ENCODE data around the gene SPRYD4. TPM values are rescaled to one million over a fixed set of nuclear protein-coding genes. Genes with fewer than 3 reads are reported as not detected.
"Not testable (repeated sequence)": the region's sequence is repeated elsewhere in the genome, so short reads cannot be mapped to it uniquely, and the experiment has no call there.

Gene SPRYD4
- total and polyA plus RNA-seq, 2 experiments from 2014 or later, result 1.6 to 1.8 TPM

GRCh38 chr12:56487448-56488040, 19.2 kb downstream of the SPRYD4 start:
- WGBS, 2 experiments (ENCODE audit: low coverage in 1 of 2, low lambda C conversion rate in 2 of 2, missing lambda C conversion rate in 2 of 2), result 4 to 7% methylated on average over 39 to 41 of the region's 44 CpGs

GRCh38 chr12:56488041-56488955, 19.9 kb downstream of the SPRYD4 start, which contains the start of gene GLS2:
Gene GLS2, minus strand, starts transcription at chr12:56488161. Its CDS starts 43 bp downstream, at chr12:56488118.
- DNase-seq, result peak; percentile 85
- Histone ChIP-seq H3K9ac (0 out of 2 replicates have a peak within 1 kb of the TSS, but pooled peaks have one; percentile 9), H3K27me3 (replicated peaks; ENCODE audit: insufficient read depth) (peaks cover 21% of the 10 kb centered on the region), H3F3A (ENCODE audit: insufficient read depth) (no peaks in the 10 kb centered on the region; the same call in 1 of the 2 replicates), H3K9me2 (ENCODE audit: insufficient read depth) (no peaks in the 10 kb centered on the region), H3K79me2 (ENCODE audit: insufficient read depth) (no peaks in the 10 kb centered on the region), H3K4me3 (peak within 1 kb of the TSS; percentile 69), H3K9me3 (ENCODE audit: low read depth) (no peaks in the 10 kb centered on the region), H3K4me2 (ENCODE audit: unreplicated experiment) (peak within 1 kb of the TSS; percentile 81), H3K36me3 (ENCODE audit: low read depth) (no peaks in the 10 kb centered on the region), H3K4me1 (ENCODE audit: insufficient read depth) (no peaks in the 10 kb centered on the region), H2AFZ (peak within 1 kb of the TSS; percentile 79), H4K20me1 (ENCODE audit: insufficient read depth) (no peaks in the 10 kb centered on the region), H3K27ac (no peak within 1 kb of the TSS)
- WGBS, 2 experiments (ENCODE audit: low coverage in 1 of 2, low lambda C conversion rate in 2 of 2, missing lambda C conversion rate in 2 of 2), result 23 to 28% methylated on average over 51 to 59 of the region's 59 CpGs
- in situ Hi-C loops (cut with MboI), result no loop called here
- TF ChIP-seq EZH2phosphoT487 (IDR thresholded peaks at IDR 0.05; ENCODE audit: insufficient read depth, low read depth), result no peak
- TF ChIP-seq EZH2 (IDR thresholded peaks at IDR 0.05; ENCODE audit: insufficient read depth, poor library complexity, severe bottlenecking), result no peak

More at GRCh38 chr12:56487448-56488040, 19.2 kb downstream of the SPRYD4 start:
- in situ Hi-C loops (cut with MboI), result no loop called here
- H3K4me2 ChIP-seq (ENCODE audit: unreplicated experiment), result peak overlapping the region; percentile 81
- peak; percentile 48 for DNase-seq
- H3K9ac ChIP-seq, result 0 out of 2 replicates have a peak overlapping the region, but pooled peaks have one; percentile 9
- no peaks in the 10 kb centered on the region for H3K36me3 ChIP-seq (ENCODE audit: low read depth)
- TF ChIP-seq EZH2 (IDR thresholded peaks at IDR 0.05; ENCODE audit: insufficient read depth, poor library complexity, severe bottlenecking), result no peak
- TF ChIP-seq EZH2phosphoT487 (IDR thresholded peaks at IDR 0.05; ENCODE audit: insufficient read depth, low read depth), result no peak
- peak overlapping the region; percentile 79 for H2AFZ ChIP-seq
- H3K4me3 ChIP-seq, result peak overlapping the region; percentile 69
- H3F3A ChIP-seq (ENCODE audit: insufficient read depth), result no peaks in the 10 kb centered on the region; the same call in 1 of the 2 replicates
- no peaks in the 10 kb centered on the region for H3K4me1 ChIP-seq (ENCODE audit: insufficient read depth)
- H3K9me3 ChIP-seq (ENCODE audit: low read depth), result no peaks in the 10 kb centered on the region
- H3K9me2 ChIP-seq (ENCODE audit: insufficient read depth), result no peaks in the 10 kb centered on the region
- peaks cover 17% of the 10 kb centered on the region for H3K27me3 ChIP-seq (replicated peaks; ENCODE audit: insufficient read depth)
- no peak overlapping the region for H3K27ac ChIP-seq
- H3K79me2 ChIP-seq (ENCODE audit: insufficient read depth), result no peaks in the 10 kb centered on the region
- no peaks in the 10 kb centered on the region for H4K20me1 ChIP-seq (ENCODE audit: insufficient read depth)

GRCh38 chr12:56490360-56490759, 22.0 kb downstream of the SPRYD4 start:
- no peak overlapping the region for H2AFZ ChIP-seq
- no peak for TF ChIP-seq EZH2 (IDR thresholded peaks at IDR 0.05; ENCODE audit: insufficient read depth, poor library complexity, severe bottlenecking)
- TF ChIP-seq EZH2phosphoT487 (IDR thresholded peaks at IDR 0.05; ENCODE audit: insufficient read depth, low read depth), result no peak
- in situ Hi-C loops (cut with MboI), result no loop called here

GRCh38 chr12:56493409-56494105, 25.2 kb downstream of the SPRYD4 start:
- H3K9me3 ChIP-seq (ENCODE audit: low read depth); H4K20me1 ChIP-seq (ENCODE audit: insufficient read depth); H2AFZ ChIP-seq; H3K4me1 ChIP-seq (ENCODE audit: insufficient read depth); H3K9me2 ChIP-seq (ENCODE audit: insufficient read depth); H3K36me3 ChIP-seq (ENCODE audit: low read depth); H3K9ac ChIP-seq; H3K4me2 ChIP-seq (ENCODE audit: unreplicated experiment); H3K4me3 ChIP-seq; H3K27ac ChIP-seq; H3F3A ChIP-seq (ENCODE audit: insufficient read depth); DNase-seq; H3K79me2 ChIP-seq (ENCODE audit: insufficient read depth); in situ Hi-C loops (cut with MboI): not testable (repeated sequence)
- H3K27me3 ChIP-seq (replicated peaks; ENCODE audit: insufficient read depth), result peaks cover 21% of the 10 kb centered on the region
- 85 to 90% methylated on average over 16 to 23 of the region's 31 CpGs for WGBS, 2 experiments (ENCODE audit: low coverage in 1 of 2, low lambda C conversion rate in 2 of 2, missing lambda C conversion rate in 2 of 2)

More at GRCh38 chr12:56490360-56490759, 22.0 kb downstream of the SPRYD4 start:
- H3K27me3 ChIP-seq (replicated peaks; ENCODE audit: insufficient read depth), result peaks cover 21% of the 10 kb centered on the region
- H3K9me2 ChIP-seq (ENCODE audit: insufficient read depth), result no peaks in the 10 kb centered on the region
- no peak overlapping the region for H3K4me3 ChIP-seq
- H3K4me2 ChIP-seq (ENCODE audit: unreplicated experiment), result no peak overlapping the region
- H4K20me1 ChIP-seq (ENCODE audit: insufficient read depth), result no peaks in the 10 kb centered on the region
- no peak overlapping the region for H3K27ac ChIP-seq
- no peaks in the 10 kb centered on the region for H3K79me2 ChIP-seq (ENCODE audit: insufficient read depth)
- H3K36me3 ChIP-seq (ENCODE audit: low read depth), result no peaks in the 10 kb centered on the region
- DNase-seq, result no peak
- no peak overlapping the region for H3K9ac ChIP-seq
- no peaks in the 10 kb centered on the region for H3K4me1 ChIP-seq (ENCODE audit: insufficient read depth)
- H3K9me3 ChIP-seq (ENCODE audit: low read depth), result no peaks in the 10 kb centered on the region
- H3F3A ChIP-seq (ENCODE audit: insufficient read depth), result no peaks in the 10 kb centered on the region

GRCh38 chr12:56494106-56494415, 25.7 kb downstream of the SPRYD4 start:
- WGBS, 2 experiments (ENCODE audit: low coverage in 1 of 2, low lambda C conversion rate in 2 of 2, missing lambda C conversion rate in 2 of 2), result 89 to 92% methylated on average over 5 to 10 of the region's 15 CpGs
- H3K27ac ChIP-seq; H3K4me1 ChIP-seq (ENCODE audit: insufficient read depth); DNase-seq; H3K9me2 ChIP-seq (ENCODE audit: insufficient read depth); H3K4me3 ChIP-seq; H4K20me1 ChIP-seq (ENCODE audit: insufficient read depth); H3K9ac ChIP-seq; H2AFZ ChIP-seq; H3F3A ChIP-seq (ENCODE audit: insufficient read depth); in situ Hi-C loops (cut with MboI); H3K36me3 ChIP-seq (ENCODE audit: low read depth); H3K9me3 ChIP-seq (ENCODE audit: low read depth); H3K79me2 ChIP-seq (ENCODE audit: insufficient read depth); H3K4me2 ChIP-seq (ENCODE audit: unreplicated experiment): not testable (repeated sequence)
- peaks cover 21% of the 10 kb centered on the region for H3K27me3 ChIP-seq (replicated peaks; ENCODE audit: insufficient read depth)

- WGBS, 2 experiments (ENCODE audit: low coverage in 1 of 2, low lambda C conversion rate in 2 of 2, missing lambda C conversion rate in 2 of 2), result 80 to 83% methylated on average over 4 to 24 of the region's 27 CpGs
- H3K9ac ChIP-seq; H3K4me2 ChIP-seq (ENCODE audit: unreplicated experiment); H3K9me2 ChIP-seq (ENCODE audit: insufficient read depth); H3K36me3 ChIP-seq (ENCODE audit: low read depth); H3K9me3 ChIP-seq (ENCODE audit: low read depth); H4K20me1 ChIP-seq (ENCODE audit: insufficient read depth); H3K79me2 ChIP-seq (ENCODE audit: insufficient read depth); H3K4me3 ChIP-seq; H3K4me1 ChIP-seq (ENCODE audit: insufficient read depth); H3F3A ChIP-seq (ENCODE audit: insufficient read depth); in situ Hi-C loops (cut with MboI); DNase-seq; H3K27ac ChIP-seq; H2AFZ ChIP-seq: not testable (repeated sequence)
- peaks cover 21% of the 10 kb centered on the region for H3K27me3 ChIP-seq (replicated peaks; ENCODE audit: insufficient read depth)
Measured at GRCh38 chr12:56494481-56494880, 26.1 kb downstream of the SPRYD4 start.
